SIG-M5 (cell line): ENCODE results near the gene SPTA1.
A peak's percentile ranks its signal among the peaks of the same experiment; 100 is the strongest.

Source experiments
- DNase-seq: peaks from one replicate; lab custom pipeline; 2025; lab: John Stamatoyannopoulos, UW

The SPTA1 gene

GRCh38 chr1:158570480-158570879 is 116.0 kb downstream of the SPTA1 start, which contains the start of gene OR6P1:
Gene OR6P1 (minus strand): TSS chr1:158570580. CDS start chr1:158563604, 6,976 bp downstream.
- no peak for DNase-seq

- peak; percentile 61 for DNase-seq
Measured at GRCh38 chr1:158564608-158565007, 121.9 kb downstream of the SPTA1 start.

- no peak for DNase-seq
Measured at GRCh38 chr1:158563853-158564252, 122.7 kb downstream of the SPTA1 start.
